Endothelial cell of umbilical vein (primary cell): ENCODE data around the gene DYNC1LI1.

Experiments
- EZH2 ChIP-seq: IDR thresholded peaks from 2 replicates; pipeline ENCODE4 v1.6.1; 2012; ENCODE audit warnings: borderline replicate concordance, low read depth, mild to moderate bottlenecking, moderate library complexity, low read length, inconsistent platforms; ENCODE audit not compliant: severe bottlenecking
- FOS ChIP-seq: IDR thresholded peaks from 2 replicates; pipeline ENCODE4 v1.6.1; 2011; ENCODE audit warnings: mild to moderate bottlenecking, low read length, moderate library complexity, borderline replicate concordance; ENCODE audit not compliant: insufficient read depth
- JUN ChIP-seq: IDR thresholded peaks from 2 replicates; pipeline ENCODE4 v1.6.1; 2011; ENCODE audit warnings: borderline replicate concordance, low read depth; ENCODE audit not compliant: insufficient read length, insufficient read depth
- MYC ChIP-seq: IDR thresholded peaks from one replicate; pipeline ENCODE4 v1.6.1; 2011; ENCODE audit warnings: mild to moderate bottlenecking, low read depth, low read length
- POLR2A ChIP-seq: IDR thresholded peaks from 2 replicates; pipeline ENCODE4 v1.6.1; 2012; ENCODE audit warnings: low read depth, mild to moderate bottlenecking, control low read depth, low read length
- POLR2AphosphoS5 ChIP-seq: IDR thresholded peaks from 2 replicates; pipeline ENCODE4 v1.6.1; 2012; ENCODE audit warnings: low read depth, mild to moderate bottlenecking, control low read depth, low read length, moderate library complexity; ENCODE audit not compliant: insufficient read depth
- TF ChIP-seq, protein P1 (sequence below), 2 donors: IDR thresholded peaks; 1 replicate in 1 of 2; 2 replicates in 1 of 2; pipeline ENCODE4 v1.5.1; 2011; ENCODE audit warnings: low read length in 2 of 2, mild to moderate bottlenecking in 2 of 2, moderate library complexity in 2 of 2, control low read depth in 1 of 2, inconsistent platforms in 1 of 2, low read depth in 1 of 2; ENCODE audit not compliant: insufficient read depth in 1 of 2; ENCODE audit errors: extremely low read depth in 1 of 2
- TF ChIP-seq, protein P2 (sequence below): IDR thresholded peaks from 2 replicates; pipeline ENCODE4 v1.6.1; 2011; ENCODE audit not compliant: insufficient read depth, insufficient read length

DNA sequence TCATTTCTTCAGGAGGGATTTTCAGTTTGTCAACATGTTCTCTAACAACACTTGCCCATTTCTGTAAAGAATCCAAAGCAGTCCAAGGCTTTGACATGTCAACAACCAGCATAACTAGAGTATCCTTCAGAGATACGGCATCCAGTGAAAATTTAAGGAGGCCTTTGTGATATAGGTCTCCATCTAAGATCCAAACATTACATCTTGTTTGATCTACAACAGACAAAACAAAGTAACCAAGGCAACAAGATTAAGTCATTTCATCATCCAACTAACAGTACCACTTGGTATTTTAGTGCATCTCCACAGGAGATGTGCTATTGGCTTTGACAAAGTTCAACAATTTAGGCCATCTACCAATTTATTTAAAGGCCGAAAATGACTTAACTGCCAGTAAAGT is 25.8 kb downstream of the DYNC1LI1 start:
- no peak for TF ChIP-seq POLR2A
- TF ChIP-seq, protein P1, sequence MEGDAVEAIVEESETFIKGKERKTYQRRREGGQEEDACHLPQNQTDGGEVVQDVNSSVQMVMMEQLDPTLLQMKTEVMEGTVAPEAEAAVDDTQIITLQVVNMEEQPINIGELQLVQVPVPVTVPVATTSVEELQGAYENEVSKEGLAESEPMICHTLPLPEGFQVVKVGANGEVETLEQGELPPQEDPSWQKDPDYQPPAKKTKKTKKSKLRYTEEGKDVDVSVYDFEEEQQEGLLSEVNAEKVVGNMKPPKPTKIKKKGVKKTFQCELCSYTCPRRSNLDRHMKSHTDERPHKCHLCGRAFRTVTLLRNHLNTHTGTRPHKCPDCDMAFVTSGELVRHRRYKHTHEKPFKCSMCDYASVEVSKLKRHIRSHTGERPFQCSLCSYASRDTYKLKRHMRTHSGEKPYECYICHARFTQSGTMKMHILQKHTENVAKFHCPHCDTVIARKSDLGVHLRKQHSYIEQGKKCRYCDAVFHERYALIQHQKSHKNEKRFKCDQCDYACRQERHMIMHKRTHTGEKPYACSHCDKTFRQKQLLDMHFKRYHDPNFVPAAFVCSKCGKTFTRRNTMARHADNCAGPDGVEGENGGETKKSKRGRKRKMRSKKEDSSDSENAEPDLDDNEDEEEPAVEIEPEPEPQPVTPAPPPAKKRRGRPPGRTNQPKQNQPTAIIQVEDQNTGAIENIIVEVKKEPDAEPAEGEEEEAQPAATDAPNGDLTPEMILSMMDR (IDR thresholded peaks at IDR 0.05; ENCODE audit: extremely low read depth in 1 of 2, insufficient read depth in 1 of 2, low read depth in 1 of 2, low read length in 2 of 2), result no peak
- TF ChIP-seq EZH2, result no peak
- no peak for TF ChIP-seq POLR2AphosphoS5
- TF ChIP-seq, protein P2, sequence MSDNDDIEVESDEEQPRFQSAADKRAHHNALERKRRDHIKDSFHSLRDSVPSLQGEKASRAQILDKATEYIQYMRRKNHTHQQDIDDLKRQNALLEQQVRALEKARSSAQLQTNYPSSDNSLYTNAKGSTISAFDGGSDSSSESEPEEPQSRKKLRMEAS, result no peak
- no peak for TF ChIP-seq FOS
- no peak for TF ChIP-seq JUN
- TF ChIP-seq MYC, result no peak
